Measurements from ENCODE around the gene PLD1.

The PLD1 gene

DNA sequence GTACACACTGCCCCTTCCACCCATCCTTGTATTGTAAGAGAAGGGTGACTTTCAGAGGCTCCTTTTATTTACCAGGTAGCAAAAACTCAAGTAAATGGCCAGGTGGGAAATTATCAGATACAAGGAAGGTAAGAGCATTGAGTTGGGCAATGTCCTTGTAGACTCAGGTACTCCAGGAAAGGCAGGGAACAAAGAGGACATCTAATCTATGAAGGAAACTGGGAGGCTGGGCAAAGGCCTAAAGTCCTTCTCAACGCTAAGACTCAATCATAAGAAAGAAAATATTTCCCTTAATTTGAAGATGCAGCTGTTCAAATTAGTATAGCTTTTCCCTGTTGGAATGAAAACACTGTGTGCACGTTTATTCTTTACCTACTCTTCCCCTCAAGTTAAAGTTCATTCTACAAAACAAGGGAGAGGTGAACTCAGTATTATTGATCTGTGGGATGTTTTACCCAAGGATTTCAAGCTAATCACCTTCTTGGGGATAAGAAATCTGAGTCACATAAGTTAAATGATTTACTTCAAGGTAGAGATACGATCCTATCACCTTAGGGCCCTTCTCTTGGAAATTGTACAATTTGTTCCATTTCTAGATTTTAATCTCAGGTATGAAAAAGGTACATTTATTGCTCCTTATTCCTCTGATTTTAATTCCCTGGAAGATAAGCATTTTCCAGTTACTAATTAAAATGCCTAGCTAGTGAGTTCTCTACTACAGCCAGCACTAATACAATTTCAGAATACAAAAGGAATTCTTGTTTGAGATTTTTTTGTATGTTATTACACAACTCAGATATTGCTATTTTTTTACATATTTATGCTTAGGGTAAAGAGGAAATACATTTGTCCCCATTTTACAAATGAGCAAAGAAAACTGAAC is 80.6 kb downstream of the PLD1 start:
- no peak for DNase-seq
- no peak overlapping the region for H2AK5ac ChIP-seq (ENCODE audit: low read length)
- no peaks in the 10 kb centered on the region for H3K79me2 ChIP-seq (ENCODE audit: control insufficient read depth, insufficient read depth, low read length)
- no peak overlapping the region for H4K8ac ChIP-seq (ENCODE audit: low read depth, low read length)
- no peak overlapping the region for H2BK15ac ChIP-seq (replicated peaks; ENCODE audit: low read depth)
- no peaks in the 10 kb centered on the region for H3K36me3 ChIP-seq (ENCODE audit: control insufficient read depth, insufficient read depth, low read length)
- no peak overlapping the region for H3K4me3 ChIP-seq (ENCODE audit: low read length)
- no peak overlapping the region for H3K18ac ChIP-seq (ENCODE audit: low read length)
- H3K9ac ChIP-seq (ENCODE audit: low read length), result no peak overlapping the region
- no peak overlapping the region for H2BK5ac ChIP-seq (ENCODE audit: low read length)
- no peak overlapping the region for H3K56ac ChIP-seq (ENCODE audit: low read length)
- no peak overlapping the region for H3K4ac ChIP-seq (ENCODE audit: low read depth, low read length)
- no peak overlapping the region for H3K4me2 ChIP-seq (ENCODE audit: low read length)
- H2BK120ac ChIP-seq (ENCODE audit: low read depth, low read length), result no peak overlapping the region
- no peak overlapping the region for H3K27ac ChIP-seq (ENCODE audit: low read depth, low read length)
- no peak overlapping the region for H4K5ac ChIP-seq (ENCODE audit: low read length)
- no peak overlapping the region for H3K23ac ChIP-seq (ENCODE audit: low read length)
- H3K79me1 ChIP-seq (ENCODE audit: low read length), result no peaks in the 10 kb centered on the region
- no peaks in the 10 kb centered on the region for H3K27me3 ChIP-seq (ENCODE audit: insufficient read depth, low read length, poor library complexity)
- WGBS (ENCODE audit: extremely low coverage, insufficient coverage, low lambda C conversion rate), result no CpG with 5 or more reads among the region's 3 CpGs
- peaks cover 2% of the 10 kb centered on the region for H3K4me1 ChIP-seq (ENCODE audit: control insufficient read depth, low read depth, low read length)

DNA sequence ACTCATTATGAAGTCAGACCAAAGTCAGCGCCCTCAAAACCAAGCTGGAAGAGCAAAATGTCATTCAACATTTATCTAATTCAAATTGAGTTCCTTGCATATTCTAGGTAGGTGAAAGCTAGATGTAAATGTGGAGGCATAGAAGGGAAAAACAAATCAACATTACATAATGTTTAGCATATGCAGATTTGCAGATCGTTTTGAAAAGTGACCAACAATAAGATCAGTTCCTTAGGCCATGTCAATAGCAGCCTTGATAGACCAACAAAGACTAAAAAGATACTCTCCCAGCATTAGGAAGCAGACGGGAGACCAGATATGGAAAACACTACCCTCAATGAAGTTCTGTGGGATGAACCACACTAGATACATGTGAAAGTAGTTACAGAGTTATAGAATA is 83.0 kb downstream of the PLD1 start:
- Histone ChIP-seq H3K27ac (ENCODE audit: low read depth, low read length) (no peak overlapping the region), H3K56ac (ENCODE audit: low read length) (no peak overlapping the region), H3K79me1 (ENCODE audit: low read length) (no peaks in the 10 kb centered on the region), H2BK15ac (replicated peaks; ENCODE audit: low read depth) (no peak overlapping the region), H2BK5ac (ENCODE audit: low read length) (no peak overlapping the region), H2BK120ac (ENCODE audit: low read depth, low read length) (no peak overlapping the region), H3K36me3 (ENCODE audit: control insufficient read depth, insufficient read depth, low read length) (no peaks in the 10 kb centered on the region), H3K4me1 (ENCODE audit: control insufficient read depth, low read depth, low read length) (peaks cover 2% of the 10 kb centered on the region), H2AK5ac (ENCODE audit: low read length) (no peak overlapping the region), H4K8ac (ENCODE audit: low read depth, low read length) (no peak overlapping the region), H3K27me3 (ENCODE audit: insufficient read depth, low read length, poor library complexity) (no peaks in the 10 kb centered on the region), H3K9ac (ENCODE audit: low read length) (no peak overlapping the region), H3K4me3 (ENCODE audit: low read length) (no peak overlapping the region), H3K23ac (ENCODE audit: low read length) (no peak overlapping the region), H4K5ac (ENCODE audit: low read length) (no peak overlapping the region), H3K4me2 (ENCODE audit: low read length) (no peak overlapping the region), H3K79me2 (ENCODE audit: control insufficient read depth, insufficient read depth, low read length) (no peaks in the 10 kb centered on the region), H3K4ac (ENCODE audit: low read depth, low read length) (no peak overlapping the region), H3K18ac (ENCODE audit: low read length) (no peak overlapping the region)
- DNase-seq, result no peak
- WGBS (ENCODE audit: extremely low coverage, insufficient coverage, low lambda C conversion rate), result no CpG with 5 or more reads among the region's 3 CpGs

DNA sequence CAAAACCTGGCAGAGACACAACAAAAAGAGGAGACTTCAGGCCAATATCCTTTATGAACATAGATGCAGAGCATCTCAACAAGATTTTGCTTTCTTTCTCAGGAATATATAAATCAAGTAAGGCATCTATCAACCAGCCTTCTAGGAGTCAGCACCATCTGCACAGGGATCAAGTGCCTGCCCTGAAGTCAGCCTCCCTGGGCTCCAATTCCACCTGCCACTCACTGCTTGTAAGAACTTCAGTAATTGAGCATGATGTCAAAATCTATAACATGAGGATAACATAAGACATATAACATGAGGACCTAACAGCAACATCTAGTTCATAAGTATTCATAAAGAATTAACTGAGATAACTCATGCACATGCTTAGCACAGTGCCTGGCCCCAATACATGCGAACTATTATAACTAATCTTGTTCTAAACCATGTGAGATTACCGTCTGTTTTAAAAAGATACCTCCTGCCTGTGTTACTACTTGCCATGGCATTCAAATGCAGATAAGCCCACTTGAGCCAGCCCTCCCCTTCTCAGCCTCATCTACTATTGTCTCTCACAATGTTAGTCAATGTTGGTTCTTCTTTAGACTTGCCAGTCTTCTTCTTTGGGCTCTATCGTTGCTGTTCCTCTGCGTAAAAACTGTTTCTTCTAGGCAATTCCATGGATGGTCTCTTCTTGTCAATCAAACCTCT is 91.6 kb downstream of the PLD1 start:
- DNase-seq, result no peak
- no peaks in the 10 kb centered on the region for H3K27me3 ChIP-seq (ENCODE audit: insufficient read depth, low read length, poor library complexity)
- H3K27ac ChIP-seq (ENCODE audit: low read depth, low read length), result no peak overlapping the region
- no peak overlapping the region for H4K8ac ChIP-seq (ENCODE audit: low read depth, low read length)
- no peak overlapping the region for H3K23ac ChIP-seq (ENCODE audit: low read length)
- no peaks in the 10 kb centered on the region for H3K4me1 ChIP-seq (ENCODE audit: control insufficient read depth, low read depth, low read length)
- no peak overlapping the region for H3K4ac ChIP-seq (ENCODE audit: low read depth, low read length)
- H3K79me1 ChIP-seq (ENCODE audit: low read length), result no peaks in the 10 kb centered on the region
- WGBS (ENCODE audit: extremely low coverage, insufficient coverage, low lambda C conversion rate), result no CpG with 5 or more reads among the region's 4 CpGs
- no peak overlapping the region for H2BK15ac ChIP-seq (replicated peaks; ENCODE audit: low read depth)
- H2BK5ac ChIP-seq (ENCODE audit: low read length), result no peak overlapping the region
- no peaks in the 10 kb centered on the region for H3K79me2 ChIP-seq (ENCODE audit: control insufficient read depth, insufficient read depth, low read length)
- H2AK5ac ChIP-seq (ENCODE audit: low read length), result no peak overlapping the region
- no peak overlapping the region for H4K5ac ChIP-seq (ENCODE audit: low read length)
- no peak overlapping the region for H3K9ac ChIP-seq (ENCODE audit: low read length)
- no peaks in the 10 kb centered on the region for H3K36me3 ChIP-seq (ENCODE audit: control insufficient read depth, insufficient read depth, low read length)
- no peak overlapping the region for H3K4me2 ChIP-seq (ENCODE audit: low read length)
- no peak overlapping the region for H3K18ac ChIP-seq (ENCODE audit: low read length)
- no peak overlapping the region for H3K4me3 ChIP-seq (ENCODE audit: low read length)
- H2BK120ac ChIP-seq (ENCODE audit: low read depth, low read length), result no peak overlapping the region
- no peak overlapping the region for H3K56ac ChIP-seq (ENCODE audit: low read length)

DNA sequence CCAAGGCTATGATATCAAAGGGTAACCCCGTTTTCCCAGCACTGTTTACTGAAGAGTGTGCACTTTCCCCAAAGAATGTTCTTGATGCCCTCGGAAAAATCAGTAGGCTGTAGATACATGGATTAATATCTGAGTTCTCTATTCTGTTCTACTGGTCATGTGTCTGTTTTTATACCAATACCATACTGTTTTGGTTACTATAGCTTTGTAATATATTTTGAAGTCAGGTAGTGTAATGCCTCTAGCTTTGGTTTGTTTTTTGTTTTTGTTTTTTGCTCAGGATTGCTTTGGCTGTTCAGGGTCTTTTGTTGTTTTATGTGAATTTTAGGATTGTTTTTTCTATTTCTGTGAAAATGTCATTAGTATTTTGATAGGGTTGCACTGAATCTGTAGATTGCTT is 95.1 kb downstream of the PLD1 start:
- Histone ChIP-seq H3K4me2 (ENCODE audit: low read length) (no peak overlapping the region), H3K27me3 (ENCODE audit: insufficient read depth, low read length, poor library complexity) (no peaks in the 10 kb centered on the region), H2BK5ac (ENCODE audit: low read length) (no peak overlapping the region), H3K4me1 (ENCODE audit: control insufficient read depth, low read depth, low read length) (no peaks in the 10 kb centered on the region), H3K9ac (ENCODE audit: low read length) (no peak overlapping the region), H3K23ac (ENCODE audit: low read length) (no peak overlapping the region), H3K27ac (ENCODE audit: low read depth, low read length) (no peak overlapping the region), H3K79me1 (ENCODE audit: low read length) (no peaks in the 10 kb centered on the region), H3K79me2 (ENCODE audit: control insufficient read depth, insufficient read depth, low read length) (no peaks in the 10 kb centered on the region), H3K4me3 (ENCODE audit: low read length) (no peak overlapping the region), H3K36me3 (ENCODE audit: control insufficient read depth, insufficient read depth, low read length) (no peaks in the 10 kb centered on the region), H4K5ac (ENCODE audit: low read length) (no peak overlapping the region), H2BK120ac (ENCODE audit: low read depth, low read length) (no peak overlapping the region), H3K18ac (ENCODE audit: low read length) (no peak overlapping the region), H2BK15ac (replicated peaks; ENCODE audit: low read depth) (no peak overlapping the region), H3K56ac (ENCODE audit: low read length) (no peak overlapping the region), H3K4ac (ENCODE audit: low read depth, low read length) (no peak overlapping the region), H4K8ac (ENCODE audit: low read depth, low read length) (no peak overlapping the region), H2AK5ac (ENCODE audit: low read length) (no peak overlapping the region)
- no CpG with 5 or more reads among the region's 2 CpGs for WGBS (ENCODE audit: extremely low coverage, insufficient coverage, low lambda C conversion rate)
- no peak for DNase-seq

DNA sequence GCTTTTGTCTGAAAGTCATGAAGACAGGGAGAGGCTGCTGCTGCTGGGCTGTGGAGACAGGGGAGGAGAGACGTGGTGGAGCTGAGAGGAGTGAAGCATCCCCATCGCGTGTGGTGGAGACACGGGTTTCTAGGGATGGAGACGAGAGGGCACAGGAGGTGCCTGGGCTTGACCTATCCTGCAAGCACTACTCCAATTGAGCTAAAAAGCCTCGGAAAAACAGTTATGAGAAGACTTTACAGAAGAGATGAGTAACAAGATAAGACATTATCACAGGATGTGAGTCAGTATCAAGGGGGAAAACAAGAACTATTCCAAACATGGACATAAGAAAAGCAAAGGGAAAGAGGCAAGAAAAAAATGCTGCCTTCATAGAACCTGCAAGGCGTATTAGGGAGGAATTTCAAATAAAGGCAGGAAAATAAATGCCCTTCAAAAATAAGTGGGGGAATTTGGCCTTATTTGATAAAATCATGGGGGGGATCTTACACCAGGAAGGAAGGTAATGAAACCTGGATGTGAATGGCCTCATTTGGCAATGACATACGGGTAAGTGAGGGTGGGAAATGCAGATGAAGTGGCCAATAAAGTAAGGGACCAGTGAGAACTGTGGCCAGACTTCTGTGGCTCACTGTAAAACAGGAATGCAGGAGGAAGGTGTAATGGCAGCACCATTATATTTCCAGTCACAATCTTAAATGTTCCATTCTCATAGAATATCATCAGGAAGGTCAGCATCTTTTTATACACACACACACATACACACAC is 97.9 kb downstream of the PLD1 start:
- H3K79me1 ChIP-seq (ENCODE audit: low read length), result no peaks in the 10 kb centered on the region
- H4K5ac ChIP-seq (ENCODE audit: low read length), result no peak overlapping the region
- no peak overlapping the region for H2AK5ac ChIP-seq (ENCODE audit: low read length)
- H3K4me1 ChIP-seq (ENCODE audit: control insufficient read depth, low read depth, low read length), result no peaks in the 10 kb centered on the region
- no peaks in the 10 kb centered on the region for H3K79me2 ChIP-seq (ENCODE audit: control insufficient read depth, insufficient read depth, low read length)
- no peak overlapping the region for H3K9ac ChIP-seq (ENCODE audit: low read length)
- no peak overlapping the region for H3K4me3 ChIP-seq (ENCODE audit: low read length)
- H3K27ac ChIP-seq (ENCODE audit: low read depth, low read length), result no peak overlapping the region
- no peak overlapping the region for H2BK5ac ChIP-seq (ENCODE audit: low read length)
- DNase-seq, result peak; percentile 7
- H4K8ac ChIP-seq (ENCODE audit: low read depth, low read length), result no peak overlapping the region
- no peak overlapping the region for H3K4me2 ChIP-seq (ENCODE audit: low read length)
- H3K56ac ChIP-seq (ENCODE audit: low read length), result no peak overlapping the region
- H2BK120ac ChIP-seq (ENCODE audit: low read depth, low read length), result no peak overlapping the region
- no peak overlapping the region for H3K23ac ChIP-seq (ENCODE audit: low read length)
- WGBS (ENCODE audit: extremely low coverage, insufficient coverage, low lambda C conversion rate), result no CpG with 5 or more reads among the region's 8 CpGs
- no peak overlapping the region for H3K4ac ChIP-seq (ENCODE audit: low read depth, low read length)
- H3K27me3 ChIP-seq (ENCODE audit: insufficient read depth, low read length, poor library complexity), result no peaks in the 10 kb centered on the region
- H3K18ac ChIP-seq (ENCODE audit: low read length), result no peak overlapping the region
- H2BK15ac ChIP-seq (replicated peaks; ENCODE audit: low read depth), result no peak overlapping the region
- H3K36me3 ChIP-seq (ENCODE audit: control insufficient read depth, insufficient read depth, low read length), result no peaks in the 10 kb centered on the region

All from mesendoderm (in vitro differentiated cells).